ENCODE results near the gene POTEE. TPM values are rescaled to one million over a fixed set of nuclear protein-coding genes. Genes with fewer than 3 reads are reported as not detected.
"Not testable (repeated sequence)": the region's sequence is repeated elsewhere in the genome, so short reads cannot be mapped to it uniquely, and the experiment has no call there.

Gene POTEE

GRCh38 chr2:131217238-131217986 is 8.1 kb downstream of the POTEE start:
- H3K18ac ChIP-seq (ENCODE audit: low read length); H2BK15ac ChIP-seq (ENCODE audit: low read length); H2AFZ ChIP-seq (ENCODE audit: low read length); H3K4me3 ChIP-seq (ENCODE audit: low read length in 2 of 2); H3K9ac ChIP-seq (ENCODE audit: low read depth, low read length, poor library complexity); H2BK12ac ChIP-seq (ENCODE audit: low read length); H3K4me1 ChIP-seq (ENCODE audit: control insufficient read depth in 2 of 2, insufficient read depth in 1 of 2, low read depth in 1 of 2, low read length in 2 of 2); H2AK5ac ChIP-seq (ENCODE audit: low read depth, low read length); H3K27ac ChIP-seq (replicated peaks; ENCODE audit: low read length); H3K4ac ChIP-seq (ENCODE audit: low read length); H3K79me1 ChIP-seq (ENCODE audit: low read depth, low read length); H3K4me2 ChIP-seq (ENCODE audit: insufficient read depth, low read length, poor library complexity, severe bottlenecking); H3K23ac ChIP-seq (ENCODE audit: low read depth, low read length, poor library complexity); H2BK120ac ChIP-seq (ENCODE audit: low read depth, low read length); H2BK5ac ChIP-seq (ENCODE audit: low read length); H3K9me3 ChIP-seq (replicated peaks in 1 of 2; ENCODE audit: control insufficient read depth in 2 of 2, insufficient read depth in 1 of 2, low read depth in 1 of 2, low read length in 2 of 2); H3K14ac ChIP-seq (ENCODE audit: low read length); H4K91ac ChIP-seq (ENCODE audit: low read depth, low read length, poor library complexity); DNase-seq (ENCODE audit: low spot score); H3K36me3 ChIP-seq (replicated peaks in 1 of 2; ENCODE audit: control insufficient read depth in 2 of 2, insufficient read depth in 2 of 2, low read length in 2 of 2); H3K27me3 ChIP-seq (ENCODE audit: control insufficient read depth in 3 of 3, insufficient read depth in 3 of 3, low read depth in 1 of 3, low read length in 3 of 3); H4K8ac ChIP-seq (ENCODE audit: low read depth, low read length): not testable (repeated sequence)
- WGBS, 2 donors (ENCODE audit: extremely low coverage in 2 of 2, insufficient read length in 2 of 2, insufficient replicate concordance in 1 of 2), result no CpG with 5 or more reads among the region's 60 CpGs

- not testable (repeated sequence) for H3K18ac ChIP-seq (ENCODE audit: low read length); H4K8ac ChIP-seq (ENCODE audit: low read depth, low read length); H3K23ac ChIP-seq (ENCODE audit: low read depth, low read length, poor library complexity); H2BK5ac ChIP-seq (ENCODE audit: low read length); H2BK12ac ChIP-seq (ENCODE audit: low read length); H3K4ac ChIP-seq (ENCODE audit: low read length); H2AK5ac ChIP-seq (ENCODE audit: low read depth, low read length); H3K4me2 ChIP-seq (ENCODE audit: insufficient read depth, low read length, poor library complexity, severe bottlenecking); H3K4me1 ChIP-seq (ENCODE audit: control insufficient read depth in 2 of 2, insufficient read depth in 1 of 2, low read depth in 1 of 2, low read length in 2 of 2); H3K79me1 ChIP-seq (ENCODE audit: low read depth, low read length); H3K4me3 ChIP-seq (ENCODE audit: low read length in 2 of 2); H2BK120ac ChIP-seq (ENCODE audit: low read depth, low read length); H3K9me3 ChIP-seq (replicated peaks in 1 of 2; ENCODE audit: control insufficient read depth in 2 of 2, insufficient read depth in 1 of 2, low read depth in 1 of 2, low read length in 2 of 2); H3K14ac ChIP-seq (ENCODE audit: low read length); H2BK15ac ChIP-seq (ENCODE audit: low read length); H4K91ac ChIP-seq (ENCODE audit: low read depth, low read length, poor library complexity); H3K36me3 ChIP-seq (replicated peaks in 1 of 2; ENCODE audit: control insufficient read depth in 2 of 2, insufficient read depth in 2 of 2, low read length in 2 of 2); H3K27me3 ChIP-seq (ENCODE audit: control insufficient read depth in 3 of 3, insufficient read depth in 3 of 3, low read depth in 1 of 3, low read length in 3 of 3); H3K9ac ChIP-seq (ENCODE audit: low read depth, low read length, poor library complexity)
- no CpG with 5 or more reads among the region's 10 CpGs for WGBS, 2 donors (ENCODE audit: extremely low coverage in 2 of 2, insufficient read length in 2 of 2, insufficient replicate concordance in 1 of 2)
- Histone ChIP-seq H3K27ac (replicated peaks; ENCODE audit: low read length) (peak overlapping the region; percentile 23), H2AFZ (ENCODE audit: low read length) (peak overlapping the region; percentile 7)
- peak; percentile 26 for DNase-seq (ENCODE audit: low spot score)
Measured at GRCh38 chr2:131235543-131236449, 26.5 kb downstream of the POTEE start.

Small RNA genes within 50 kb of the gene (small RNA-seq; reads per million reads assigned to genes)
- gene AC009477.1 (ENCODE audit: insufficient read depth) (not detected), gene RNU6-127P (ENCODE audit: insufficient read depth) (not detected)
